Neural cell (in vitro differentiated cells): Measurements from ENCODE around the gene OR6C76.

ENCODE experiments used
- EP300 ChIP-seq: fragments of 450-650 bp; conservative IDR thresholded peaks from 2 replicates; pipeline ENCODE4 v1.6.1; 2014; ENCODE audit warnings: antibody characterized with exemption, mild to moderate bottlenecking, moderate library complexity; ENCODE audit not compliant: poor library complexity, severe bottlenecking
- EZH2 ChIP-seq: fragments of 200-600, 300-800 bp; shearing (Covaris generic), sonication (generic); IDR thresholded peaks from 2 replicates; pipeline ENCODE4 v1.6.1; 2014; ENCODE audit warnings: antibody characterized with exemption, low read length, borderline replicate concordance, mild to moderate bottlenecking; ENCODE audit not compliant: insufficient read depth, poor library complexity, severe bottlenecking
- POLR2AphosphoS5 ChIP-seq: IDR thresholded peaks from 2 replicates; pipeline ENCODE4 v1.6.1; 2012
- RAD21 ChIP-seq: fragments of 450-650 bp; conservative IDR thresholded peaks from 2 replicates; pipeline ENCODE4 v1.6.1; 2014; ENCODE audit warnings: antibody characterized with exemption, mild to moderate bottlenecking, moderate library complexity
- SMC3 ChIP-seq: fragments of 450-650 bp; conservative IDR thresholded peaks from 2 replicates; pipeline ENCODE4 v1.6.1; 2014; ENCODE audit warnings: antibody characterized with exemption, mild to moderate bottlenecking, moderate library complexity; ENCODE audit not compliant: poor library complexity
- TAF1 ChIP-seq: IDR thresholded peaks from 2 replicates; pipeline ENCODE4 v1.6.1; 2012; ENCODE audit warnings: low read depth
- TF ChIP-seq, protein P1 (sequence below): fragments of 450-650 bp; IDR thresholded peaks from 2 replicates; pipeline ENCODE4 v1.5.1; 2014; ENCODE audit warnings: antibody characterized with exemption, mild to moderate bottlenecking, moderate library complexity; ENCODE audit not compliant: poor library complexity, severe bottlenecking

DNA sequence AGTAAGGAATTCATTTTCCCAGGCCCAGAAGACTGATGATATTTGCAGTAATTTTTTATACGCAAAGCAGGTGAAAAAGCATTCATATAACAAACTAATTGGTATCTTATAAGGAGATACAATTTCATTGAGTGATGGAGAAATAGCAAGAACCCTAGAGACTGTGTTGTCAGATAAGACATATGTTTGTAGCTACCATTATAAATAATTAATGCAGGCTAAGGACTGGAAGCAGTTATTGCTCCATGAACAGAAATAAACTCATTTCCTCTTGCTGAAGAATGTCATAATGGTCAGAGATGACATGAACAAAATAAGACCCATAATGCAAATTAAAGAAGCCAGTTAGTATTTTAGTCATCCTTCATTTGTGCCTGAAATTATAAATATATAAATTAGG is 19.3 kb downstream of the OR6C76 start:
- TF ChIP-seq, protein P1, sequence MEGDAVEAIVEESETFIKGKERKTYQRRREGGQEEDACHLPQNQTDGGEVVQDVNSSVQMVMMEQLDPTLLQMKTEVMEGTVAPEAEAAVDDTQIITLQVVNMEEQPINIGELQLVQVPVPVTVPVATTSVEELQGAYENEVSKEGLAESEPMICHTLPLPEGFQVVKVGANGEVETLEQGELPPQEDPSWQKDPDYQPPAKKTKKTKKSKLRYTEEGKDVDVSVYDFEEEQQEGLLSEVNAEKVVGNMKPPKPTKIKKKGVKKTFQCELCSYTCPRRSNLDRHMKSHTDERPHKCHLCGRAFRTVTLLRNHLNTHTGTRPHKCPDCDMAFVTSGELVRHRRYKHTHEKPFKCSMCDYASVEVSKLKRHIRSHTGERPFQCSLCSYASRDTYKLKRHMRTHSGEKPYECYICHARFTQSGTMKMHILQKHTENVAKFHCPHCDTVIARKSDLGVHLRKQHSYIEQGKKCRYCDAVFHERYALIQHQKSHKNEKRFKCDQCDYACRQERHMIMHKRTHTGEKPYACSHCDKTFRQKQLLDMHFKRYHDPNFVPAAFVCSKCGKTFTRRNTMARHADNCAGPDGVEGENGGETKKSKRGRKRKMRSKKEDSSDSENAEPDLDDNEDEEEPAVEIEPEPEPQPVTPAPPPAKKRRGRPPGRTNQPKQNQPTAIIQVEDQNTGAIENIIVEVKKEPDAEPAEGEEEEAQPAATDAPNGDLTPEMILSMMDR = no peak
- TF ChIP-seq SMC3 (no peak), TAF1 (no peak), POLR2AphosphoS5 (no peak), EP300 (no peak), RAD21 (no peak), EZH2 (no peak)
